ENCODE measurements around the gene CLIC1. TPM values are rescaled to one million over a fixed set of nuclear protein-coding genes. Genes with fewer than 3 reads are reported as not detected.

Gene CLIC1
- total RNA-seq, 2 experiments from 2014 or later: 357 to 438 TPM

Small RNA genes lying within 50 kb of the gene (microRNA-seq; reads per million reads assigned to microRNA genes)
- gene MIR4646 (ENCODE audit: borderline replicate concordance): not detected

Other genes with a start within 250 kb of the CLIC1 start
- 10 to 100 TPM; 19.6 to 19.7 TPM for gene MICB, start 238.4 kb downstream of the CLIC1 start, total RNA-seq
- not detected for gene MCCD1, start 207.6 kb downstream of the CLIC1 start, total RNA-seq
- gene DDX39B, start 194.5 kb downstream of the CLIC1 start, total RNA-seq: 100 to 1,000 TPM; 517 to 569 TPM
- 1 to 10 TPM; 1.9 to 2.1 TPM for gene ATP6V1G2, start 189.9 kb downstream of the CLIC1 start, total RNA-seq
- gene NFKBIL1, start 188.9 kb downstream of the CLIC1 start, total RNA-seq: 10 to 100 TPM; 18.1 to 19.0 TPM
- gene LTA, start 164.2 kb downstream of the CLIC1 start, total RNA-seq: 100 to 1,000 TPM; 396 to 570 TPM
- gene TNF, start 161.0 kb downstream of the CLIC1 start, total RNA-seq: 10 to 100 TPM; 82.3 to 93.3 TPM
- gene LTB, start 154.1 kb downstream of the CLIC1 start, total RNA-seq: 10 to 100 TPM; 44.9 to 73.3 TPM
- 10 to 100 TPM in 1 of 2 experiments, 1 to 10 TPM in 1; 9.1 to 11.1 TPM for gene LST1, start 150.3 kb downstream of the CLIC1 start, total RNA-seq
- 1 to 10 TPM; 5.4 to 6.6 TPM for gene NCR3, start 143.5 kb downstream of the CLIC1 start, total RNA-seq
- gene AIF1, start 121.3 kb downstream of the CLIC1 start, total RNA-seq: 10 to 100 TPM; 89.2 to 96.1 TPM
- gene PRRC2A, start 115.8 kb downstream of the CLIC1 start, total RNA-seq: 100 to 1,000 TPM; 255 to 280 TPM
- 100 to 1,000 TPM; 334 to 339 TPM for gene BAG6, start 83.9 kb downstream of the CLIC1 start, total RNA-seq
- gene APOM, start 80.6 kb downstream of the CLIC1 start, total RNA-seq: 1 to 10 TPM; 3.4 to 4.0 TPM
- gene C6orf47, start 75.8 kb downstream of the CLIC1 start, total RNA-seq: 10 to 100 TPM; 10.1 to 11.7 TPM
- 10 to 100 TPM; 35.2 to 42.8 TPM for gene GPANK1, start 71.5 kb downstream of the CLIC1 start, total RNA-seq
- 100 to 1,000 TPM; 239 to 346 TPM for gene CSNK2B, start 70.5 kb downstream of the CLIC1 start, total RNA-seq
- gene LY6G5B, start 66.6 kb downstream of the CLIC1 start, total RNA-seq: 10 to 100 TPM; 11.3 to 15.5 TPM
- 1 to 10 TPM; 1.2 to 1.5 TPM for gene LY6G5C, start 55.5 kb downstream of the CLIC1 start, total RNA-seq
- gene ABHD16A, start 33.2 kb downstream of the CLIC1 start, total RNA-seq: 10 to 100 TPM; 20.9 to 25.1 TPM
- gene LY6G6F, start 29.7 kb downstream of the CLIC1 start, total RNA-seq: not detected
- gene LY6G6D, start 21.2 kb downstream of the CLIC1 start, total RNA-seq: not detected
- gene LY6G6C, start 14.8 kb downstream of the CLIC1 start, total RNA-seq: not detected
- not detected for gene MPIG6B, start 13.2 kb downstream of the CLIC1 start, total RNA-seq
- gene DDAH2, start 7.2 kb downstream of the CLIC1 start, total RNA-seq: 1 to 10 TPM; 4.4 to 5.6 TPM
- 100 to 1,000 TPM in 1 of 2 experiments, 10 to 100 TPM in 1; 92.1 to 126 TPM for gene MSH5, start 3.5 kb upstream of the CLIC1 start, total RNA-seq
- 10 to 100 TPM; 12.2 to 13.2 TPM for gene SAPCD1, start 26.1 kb upstream of the CLIC1 start, total RNA-seq
- 1 to 10 TPM; 1.4 to 1.5 TPM for gene VWA7, start 40.8 kb upstream of the CLIC1 start, total RNA-seq
- gene VARS1, start 59.2 kb upstream of the CLIC1 start, total RNA-seq: 100 to 1,000 TPM; 147 to 169 TPM
- 100 to 1,000 TPM; 112 to 124 TPM for gene LSM2, start 70.4 kb upstream of the CLIC1 start, total RNA-seq
- 1 to 10 TPM; 1.9 to 2.2 TPM for gene HSPA1L, start 78.8 kb upstream of the CLIC1 start, total RNA-seq
- 10 to 100 TPM; 56.1 to 64.7 TPM for gene HSPA1A, start 79.0 kb upstream of the CLIC1 start, total RNA-seq
- 10 to 100 TPM; 54.6 to 61.1 TPM for gene HSPA1B, start 91.2 kb upstream of the CLIC1 start, total RNA-seq
- 10 to 100 TPM; 11.6 to 11.8 TPM for gene NEU1, start 126.3 kb upstream of the CLIC1 start, total RNA-seq
- gene SLC44A4, start 142.5 kb upstream of the CLIC1 start, total RNA-seq: under 1 TPM; 0.19 to 0.27 TPM
- gene EHMT2, start 161.2 kb upstream of the CLIC1 start, total RNA-seq: 10 to 100 TPM; 50.1 to 60.4 TPM
- gene ZBTB12, start 165.6 kb upstream of the CLIC1 start, total RNA-seq: 1 to 10 TPM; 1.9 to 2.4 TPM
- 1 to 10 TPM in 1 of 2 experiments, under 1 TPM in 1; 0.96 to 1.5 TPM for gene C2, start 191.2 kb upstream of the CLIC1 start, total RNA-seq
- gene CFB, start 209.6 kb upstream of the CLIC1 start, total RNA-seq: under 1 TPM; 0.69 to 0.96 TPM
- 10 to 100 TPM; 74.3 to 95.1 TPM for gene NELFE, start 222.4 kb upstream of the CLIC1 start, total RNA-seq
- 100 to 1,000 TPM in 1 of 2 experiments, 10 to 100 TPM in 1; 90.2 to 104 TPM for gene SKIC2, start 222.6 kb upstream of the CLIC1 start, total RNA-seq
- gene DXO, start 235.6 kb upstream of the CLIC1 start, total RNA-seq: 10 to 100 TPM; 12.6 to 13.9 TPM
- 1 to 10 TPM; 3.4 to 3.9 TPM for gene C4A, start 245.5 kb upstream of the CLIC1 start, total RNA-seq